RKO (cell line): ENCODE measurements around the gene UPF3B.
"Not testable (repeated sequence)": the region's sequence is repeated elsewhere in the genome, so short reads cannot be mapped to it uniquely, and the experiment has no call there.

ENCODE experiments used
- DNase-seq: peaks from one replicate; pipeline ENCODE4 v3.0.0-alpha.2; 2016; ENCODE audit warnings: low spot score

UPF3B gene

GRCh38 chrX:119826399-119826959, 26.3 kb downstream of the UPF3B start:
- peak; percentile 43 for DNase-seq

GRCh38 chrX:119824221-119824620, 28.5 kb downstream of the UPF3B start:
- DNase-seq, result not testable (repeated sequence)

- not testable (repeated sequence) for DNase-seq
These were observed 31.1 kb downstream of the UPF3B start for GRCh38 chrX:119821703-119822102.

- DNase-seq, result no peak
These were observed 35.6 kb downstream of the UPF3B start for GRCh38 chrX:119817130-119817690.

- DNase-seq, result no peak
These were observed 36.5 kb downstream of the UPF3B start for GRCh38 chrX:119816300-119816699.

- DNase-seq, result no peak
These were observed 43.5 kb downstream of the UPF3B start for GRCh38 chrX:119809185-119809666.

GRCh38 chrX:119808461-119808860, 44.3 kb downstream of the UPF3B start:
- DNase-seq, result not testable (repeated sequence)

- no peak for DNase-seq
These were observed 50.2 kb downstream of the UPF3B start for GRCh38 chrX:119802546-119802945.

GRCh38 chrX:119801253-119802221, 51.2 kb downstream of the UPF3B start:
- no peak for DNase-seq

- peak; percentile 90 for DNase-seq
These were observed 61.1 kb downstream of the UPF3B start, which contains the start of gene RPL39 for GRCh38 chrX:119791437-119792231. RPL39 (minus strand) TSS chrX:119791630; CDS start chrX:119791576, 54 bp downstream.

GRCh38 chrX:119790977-119791436, 61.8 kb downstream of the UPF3B start:
- peak; percentile 68 for DNase-seq

GRCh38 chrX:119784747-119785446, 67.9 kb downstream of the UPF3B start:
- peak; percentile 65 for DNase-seq
